ENCODE data around the gene CAPZA1.

Gene CAPZA1

DNA sequence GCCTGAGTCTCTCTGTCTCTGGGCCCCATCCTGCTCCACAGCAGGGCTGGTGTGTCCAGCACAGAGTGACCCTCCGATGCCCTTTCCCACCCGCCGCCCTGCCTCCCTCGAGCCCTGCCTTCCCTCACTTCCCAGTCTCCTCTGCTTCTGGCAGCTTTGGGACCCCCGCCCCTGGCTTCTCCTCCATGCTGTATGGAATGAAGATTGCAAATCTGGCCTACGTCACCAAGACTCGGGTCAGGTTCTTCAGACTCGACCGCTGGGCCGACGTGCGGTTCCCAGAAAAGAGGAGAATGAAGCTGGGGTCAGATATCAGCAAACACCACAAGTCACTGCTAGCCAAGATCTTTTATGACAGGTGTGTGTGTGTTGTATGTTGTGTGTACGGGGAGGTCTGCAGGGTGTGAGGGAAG, 69.2 kb downstream of the CAPZA1 start:
- H3K36me3 ChIP-seq (ENCODE audit: insufficient read depth, insufficient read length, low read length) = peaks cover 60% of the 10 kb centered on the region
- H3K4me1 ChIP-seq (ENCODE audit: insufficient read depth, insufficient read length) = no peaks in the 10 kb centered on the region
- no peak overlapping the region for H3K9ac ChIP-seq (ENCODE audit: insufficient read length, low read depth)
- no peaks in the 10 kb centered on the region for H3K9me3 ChIP-seq (ENCODE audit: insufficient read depth, low read length)
- H3K4me3 ChIP-seq (ENCODE audit: insufficient read length, low read depth) = no peak overlapping the region
- TF ChIP-seq ZNF274 (IDR thresholded peaks at IDR 0.05; ENCODE audit: low read depth, low read length) = no peak
- TF ChIP-seq YY1 (IDR thresholded peaks at IDR 0.05; ENCODE audit: insufficient read depth, insufficient read length) = no peak
- TF ChIP-seq SUZ12 (IDR thresholded peaks at IDR 0.05; ENCODE audit: extremely low read depth, insufficient read depth, insufficient read length) = no peak
- no peaks in the 10 kb centered on the region for H3K27me3 ChIP-seq (ENCODE audit: insufficient read depth, insufficient read length)
- no peak for DNase-seq (ENCODE audit: low read depth, low spot score)

DNA sequence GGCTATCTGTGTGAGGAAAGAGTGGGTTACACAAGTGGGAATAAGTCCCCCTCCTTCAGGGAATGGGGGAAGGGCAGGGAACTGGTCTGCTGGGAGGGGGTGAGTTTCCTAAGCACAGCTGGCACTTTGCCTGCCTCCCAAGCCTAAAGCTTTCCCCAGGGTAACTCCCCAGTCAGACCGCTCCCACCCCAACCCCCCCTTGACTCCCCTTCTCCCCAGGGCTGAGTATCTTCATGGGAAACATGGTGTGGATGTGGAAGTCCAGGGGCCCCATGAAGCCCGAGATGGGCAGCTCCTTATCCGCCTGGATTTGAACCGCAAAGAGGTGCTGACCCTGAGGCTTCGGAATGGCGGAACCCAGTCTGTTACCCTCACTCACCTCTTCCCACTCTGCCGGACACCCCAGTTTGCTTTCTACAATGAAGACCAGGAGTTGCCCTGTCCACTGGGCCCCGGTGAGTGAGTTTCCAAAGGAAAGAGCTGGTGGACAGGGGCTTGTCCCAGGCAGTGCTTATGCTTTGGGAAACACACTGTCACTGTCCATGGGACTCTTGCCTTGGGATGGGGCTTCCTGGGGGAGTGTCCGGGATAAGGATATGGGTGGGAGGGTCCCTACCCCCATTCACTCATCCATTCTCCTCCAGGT, 69.7 kb downstream of the CAPZA1 start:
- Histone ChIP-seq H3K9ac (ENCODE audit: insufficient read length, low read depth) (no peak overlapping the region), H3K9me3 (ENCODE audit: insufficient read depth, low read length) (no peaks in the 10 kb centered on the region), H3K4me3 (ENCODE audit: insufficient read length, low read depth) (no peak overlapping the region), H3K36me3 (ENCODE audit: insufficient read depth, insufficient read length, low read length) (peaks cover 65% of the 10 kb centered on the region), H3K27me3 (ENCODE audit: insufficient read depth, insufficient read length) (no peaks in the 10 kb centered on the region), H3K4me1 (ENCODE audit: insufficient read depth, insufficient read length) (no peaks in the 10 kb centered on the region)
- TF ChIP-seq SUZ12 (IDR thresholded peaks at IDR 0.05; ENCODE audit: extremely low read depth, insufficient read depth, insufficient read length) (no peak), ZNF274 (IDR thresholded peaks at IDR 0.05; ENCODE audit: low read depth, low read length) (no peak), YY1 (IDR thresholded peaks at IDR 0.05; ENCODE audit: insufficient read depth, insufficient read length) (no peak)
- no peak for DNase-seq (ENCODE audit: low read depth, low spot score)

DNA sequence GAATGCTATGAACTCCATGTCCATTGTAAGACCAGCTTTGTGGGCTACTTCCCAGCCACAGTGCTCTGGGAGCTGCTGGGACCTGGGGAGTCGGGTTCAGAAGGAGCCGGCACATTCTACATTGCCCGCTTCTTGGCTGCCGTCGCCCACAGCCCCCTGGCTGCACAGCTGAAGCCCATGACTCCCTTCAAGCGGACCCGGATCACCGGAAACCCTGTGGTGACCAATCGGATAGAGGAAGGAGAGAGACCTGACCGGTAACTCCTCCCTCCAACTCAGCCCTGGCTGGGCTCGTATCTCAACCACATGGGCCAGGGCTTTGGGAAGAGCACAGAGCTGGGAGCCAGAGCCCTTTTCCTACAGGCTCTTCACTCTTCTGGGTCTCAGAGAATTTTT, 70.2 kb downstream of the CAPZA1 start:
- no peak for TF ChIP-seq SUZ12 (IDR thresholded peaks at IDR 0.05; ENCODE audit: extremely low read depth, insufficient read depth, insufficient read length)
- no peak for TF ChIP-seq ZNF274 (IDR thresholded peaks at IDR 0.05; ENCODE audit: low read depth, low read length)
- TF ChIP-seq YY1 (IDR thresholded peaks at IDR 0.05; ENCODE audit: insufficient read depth, insufficient read length) = no peak
- H3K9me3 ChIP-seq (ENCODE audit: insufficient read depth, low read length) = no peaks in the 10 kb centered on the region
- H3K4me3 ChIP-seq (ENCODE audit: insufficient read length, low read depth) = no peak overlapping the region
- peaks cover 70% of the 10 kb centered on the region for H3K36me3 ChIP-seq (ENCODE audit: insufficient read depth, insufficient read length, low read length)
- DNase-seq (ENCODE audit: low read depth, low spot score) = no peak
- H3K27me3 ChIP-seq (ENCODE audit: insufficient read depth, insufficient read length) = no peaks in the 10 kb centered on the region
- H3K4me1 ChIP-seq (ENCODE audit: insufficient read depth, insufficient read length) = no peaks in the 10 kb centered on the region
- H3K9ac ChIP-seq (ENCODE audit: insufficient read length, low read depth) = no peak overlapping the region

DNA sequence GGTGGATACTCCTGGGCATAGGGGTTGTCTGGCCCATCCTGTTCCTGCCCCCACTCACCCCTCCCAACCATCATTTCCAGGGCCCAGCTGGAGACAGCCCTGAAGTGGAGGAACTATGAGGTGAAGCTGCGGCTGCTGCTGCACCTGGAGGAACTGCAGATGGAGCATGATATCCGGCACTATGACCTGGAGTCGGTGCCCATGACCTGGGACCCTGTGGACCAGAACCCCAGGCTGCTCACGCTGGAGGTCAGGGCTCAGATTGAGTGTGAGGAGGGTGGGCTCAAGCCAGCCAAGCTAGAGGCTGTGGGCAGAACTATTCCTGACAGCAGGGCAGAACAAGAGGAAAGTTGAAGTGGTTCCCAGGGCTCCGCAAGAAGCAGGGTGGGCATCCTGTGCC, 73.0 kb downstream of the CAPZA1 start:
- H3K4me3 ChIP-seq (ENCODE audit: insufficient read length, low read depth) = no peak overlapping the region
- H3K36me3 ChIP-seq (ENCODE audit: insufficient read depth, insufficient read length, low read length) = peaks cover 93% of the 10 kb centered on the region
- no peaks in the 10 kb centered on the region for H3K27me3 ChIP-seq (ENCODE audit: insufficient read depth, insufficient read length)
- no peak for TF ChIP-seq SUZ12 (IDR thresholded peaks at IDR 0.05; ENCODE audit: extremely low read depth, insufficient read depth, insufficient read length)
- no peak for TF ChIP-seq ZNF274 (IDR thresholded peaks at IDR 0.05; ENCODE audit: low read depth, low read length)
- TF ChIP-seq YY1 (IDR thresholded peaks at IDR 0.05; ENCODE audit: insufficient read depth, insufficient read length) = no peak
- no peak overlapping the region for H3K9ac ChIP-seq (ENCODE audit: insufficient read length, low read depth)
- no peaks in the 10 kb centered on the region for H3K9me3 ChIP-seq (ENCODE audit: insufficient read depth, low read length)
- H3K4me1 ChIP-seq (ENCODE audit: insufficient read depth, insufficient read length) = peaks cover under 1% of the 10 kb centered on the region
- DNase-seq (ENCODE audit: low read depth, low spot score) = no peak

DNA sequence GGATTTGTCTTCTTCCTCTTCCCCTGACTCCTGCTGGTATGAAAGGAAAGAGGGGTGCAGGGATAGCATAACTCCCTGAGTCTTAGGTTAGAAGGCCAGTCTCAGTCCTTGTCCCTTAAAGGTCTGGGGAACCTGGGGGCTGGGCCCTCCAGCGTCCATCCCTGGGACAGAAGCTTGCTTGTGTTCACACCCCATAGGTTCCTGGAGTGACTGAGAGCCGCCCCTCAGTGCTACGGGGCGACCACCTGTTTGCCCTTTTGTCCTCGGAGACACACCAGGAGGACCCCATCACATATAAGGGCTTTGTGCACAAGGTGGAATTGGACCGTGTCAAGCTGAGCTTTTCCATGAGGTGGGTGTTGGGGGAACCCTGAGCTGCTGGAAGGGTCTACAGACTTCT, 74.2 kb downstream of the CAPZA1 start:
- no peaks in the 10 kb centered on the region for H3K27me3 ChIP-seq (ENCODE audit: insufficient read depth, insufficient read length)
- no peak overlapping the region for H3K9ac ChIP-seq (ENCODE audit: insufficient read length, low read depth)
- H3K36me3 ChIP-seq (ENCODE audit: insufficient read depth, insufficient read length, low read length) = peaks cover 94% of the 10 kb centered on the region
- DNase-seq (ENCODE audit: low read depth, low spot score) = no peak
- no peak overlapping the region for H3K4me3 ChIP-seq (ENCODE audit: insufficient read length, low read depth)
- TF ChIP-seq YY1 (IDR thresholded peaks at IDR 0.05; ENCODE audit: insufficient read depth, insufficient read length) = no peak
- TF ChIP-seq SUZ12 (IDR thresholded peaks at IDR 0.05; ENCODE audit: extremely low read depth, insufficient read depth, insufficient read length) = no peak
- no peak for TF ChIP-seq ZNF274 (IDR thresholded peaks at IDR 0.05; ENCODE audit: low read depth, low read length)
- H3K4me1 ChIP-seq (ENCODE audit: insufficient read depth, insufficient read length) = peaks cover 12% of the 10 kb centered on the region
- no peaks in the 10 kb centered on the region for H3K9me3 ChIP-seq (ENCODE audit: insufficient read depth, low read length)

DNA sequence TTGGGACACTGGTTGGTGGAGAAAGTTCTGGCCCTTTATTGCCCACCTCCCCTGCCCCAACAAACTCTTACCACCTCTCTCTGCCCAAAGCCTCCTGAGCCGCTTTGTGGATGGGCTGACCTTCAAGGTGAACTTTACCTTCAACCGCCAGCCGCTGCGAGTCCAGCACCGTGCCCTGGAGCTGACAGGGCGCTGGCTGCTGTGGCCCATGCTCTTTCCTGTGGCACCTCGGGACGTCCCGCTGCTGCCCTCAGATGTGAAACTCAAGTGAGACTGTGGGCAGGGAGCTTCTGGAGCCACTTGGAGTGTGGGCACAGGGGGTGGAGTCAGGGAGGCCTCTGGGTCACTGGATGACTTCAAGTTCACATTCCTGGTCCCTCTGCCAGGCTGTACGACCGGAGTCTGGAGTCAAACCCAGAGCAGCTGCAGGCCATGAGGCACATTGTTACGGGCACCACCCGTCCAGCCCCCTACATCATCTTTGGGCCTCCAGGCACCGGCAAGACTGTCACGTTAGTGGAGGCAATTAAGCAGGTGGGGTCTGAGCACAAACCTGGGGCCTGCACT, 74.8 kb downstream of the CAPZA1 start:
- Histone ChIP-seq H3K27me3 (ENCODE audit: insufficient read depth, insufficient read length) (no peaks in the 10 kb centered on the region), H3K9me3 (ENCODE audit: insufficient read depth, low read length) (no peaks in the 10 kb centered on the region), H3K36me3 (ENCODE audit: insufficient read depth, insufficient read length, low read length) (peaks cover 95% of the 10 kb centered on the region), H3K9ac (ENCODE audit: insufficient read length, low read depth) (no peak overlapping the region), H3K4me1 (ENCODE audit: insufficient read depth, insufficient read length) (peaks cover 18% of the 10 kb centered on the region), H3K4me3 (ENCODE audit: insufficient read length, low read depth) (no peak overlapping the region)
- no peak for DNase-seq (ENCODE audit: low read depth, low spot score)
- TF ChIP-seq SUZ12 (IDR thresholded peaks at IDR 0.05; ENCODE audit: extremely low read depth, insufficient read depth, insufficient read length) = no peak
- no peak for TF ChIP-seq YY1 (IDR thresholded peaks at IDR 0.05; ENCODE audit: insufficient read depth, insufficient read length)
- no peak for TF ChIP-seq ZNF274 (IDR thresholded peaks at IDR 0.05; ENCODE audit: low read depth, low read length)

DNA sequence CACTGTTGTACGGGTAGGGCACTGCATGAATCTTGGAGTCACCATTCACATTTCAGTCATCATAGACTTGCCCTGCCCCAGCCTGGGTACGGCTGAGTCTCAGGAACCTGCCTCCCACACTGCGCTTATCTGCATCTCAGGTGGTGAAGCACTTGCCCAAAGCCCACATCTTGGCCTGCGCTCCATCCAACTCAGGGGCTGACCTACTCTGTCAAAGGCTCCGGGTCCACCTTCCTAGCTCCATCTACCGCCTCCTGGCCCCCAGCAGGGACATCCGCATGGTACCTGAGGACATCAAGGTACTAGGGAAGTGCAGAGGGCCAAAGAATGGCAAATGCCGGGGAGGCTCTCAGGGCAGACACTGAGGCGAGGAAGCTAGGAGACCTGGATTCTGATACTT, 75.6 kb downstream of the CAPZA1 start:
- DNase-seq (ENCODE audit: low read depth, low spot score) = no peak
- H3K36me3 ChIP-seq (ENCODE audit: insufficient read depth, insufficient read length, low read length) = peaks cover 95% of the 10 kb centered on the region
- H3K4me3 ChIP-seq (ENCODE audit: insufficient read length, low read depth) = no peak overlapping the region
- H3K27me3 ChIP-seq (ENCODE audit: insufficient read depth, insufficient read length) = no peaks in the 10 kb centered on the region
- no peak overlapping the region for H3K9ac ChIP-seq (ENCODE audit: insufficient read length, low read depth)
- TF ChIP-seq ZNF274 (IDR thresholded peaks at IDR 0.05; ENCODE audit: low read depth, low read length) (no peak), SUZ12 (IDR thresholded peaks at IDR 0.05; ENCODE audit: extremely low read depth, insufficient read depth, insufficient read length) (no peak), YY1 (IDR thresholded peaks at IDR 0.05; ENCODE audit: insufficient read depth, insufficient read length) (no peak)
- H3K9me3 ChIP-seq (ENCODE audit: insufficient read depth, low read length) = no peaks in the 10 kb centered on the region
- H3K4me1 ChIP-seq (ENCODE audit: insufficient read depth, insufficient read length) = peaks cover 26% of the 10 kb centered on the region
